ENCODE measurements around the gene SRSF9. TPM values are rescaled to one million over a fixed set of nuclear protein-coding genes. Genes with fewer than 3 reads are reported as not detected.

Gene SRSF9
- total and polyA plus RNA-seq, 8 donors, result 41.1 to 218 (median 102) TPM

- Histone ChIP-seq H3K27ac (no peak overlapping the region), H3K36me3 (peaks cover 68 to 100% (median 100%) of the 10 kb centered on the region in 4 donors), H3K4me1 (peaks cover 0 to 2% (median under 1%) of the 10 kb centered on the region in 4 donors), H3K9me3 (no peaks in the 10 kb centered on the region), H3K4me3 (no peak overlapping the region), H3K27me3 (no peaks in the 10 kb centered on the region)
- intact Hi-C loops (cut with DNase I; ENCODE audit: low total_unique reads), result no loop called here
- no peak for TF ChIP-seq POLR2A (IDR thresholded peaks at IDR 0.05)
- no peak for TF ChIP-seq POLR2AphosphoS5 (IDR thresholded peaks at IDR 0.05)
- no peak for TF ChIP-seq CTCF (IDR thresholded peaks at IDR 0.05)
- TF ChIP-seq EP300 (IDR thresholded peaks at IDR 0.05), result no peak
- no peak for DNase-seq
- 87 to 91% (median 89%) methylated on average over 3 of the region's 3 CpGs for WGBS, 5 donors
Measured at GRCh38 chr12:120460157-120460556, 9.4 kb downstream of the SRSF9 start.

- H3K27ac ChIP-seq, result no peak overlapping the region
- H3K9me3 ChIP-seq, result no peaks in the 10 kb centered on the region
- peaks cover 38 to 98% (median 92%) of the 10 kb centered on the region in 4 donors for H3K36me3 ChIP-seq
- no peak for DNase-seq
- H3K4me3 ChIP-seq, result no peak overlapping the region
- 68 to 81% (median 75%) methylated on average over 6 of the region's 6 CpGs for WGBS, 5 donors
- TF ChIP-seq CTCF (IDR thresholded peaks at IDR 0.05) (no peak), POLR2A (IDR thresholded peaks at IDR 0.05) (no peak), POLR2AphosphoS5 (IDR thresholded peaks at IDR 0.05) (no peak), EP300 (IDR thresholded peaks at IDR 0.05) (no peak)
- peaks cover 0 to 13% (median 6%) of the 10 kb centered on the region in 4 donors for H3K4me1 ChIP-seq
- no peaks in the 10 kb centered on the region for H3K27me3 ChIP-seq
- intact Hi-C loops (cut with DNase I; ENCODE audit: low total_unique reads), result no loop called here
Measured at GRCh38 chr12:120457133-120457532, 12.4 kb downstream of the SRSF9 start.

- H3K36me3 ChIP-seq, result peaks cover 23 to 93% (median 83%) of the 10 kb centered on the region in 4 donors
- H3K27me3 ChIP-seq, result no peaks in the 10 kb centered on the region
- intact Hi-C loops (cut with DNase I; ENCODE audit: low total_unique reads), result no loop called here
- H3K4me1 ChIP-seq, result peaks cover 0 to 13% (median 6%) of the 10 kb centered on the region in 4 donors
- H3K9me3 ChIP-seq, result no peaks in the 10 kb centered on the region
- no peak overlapping the region for H3K4me3 ChIP-seq
- no peak overlapping the region for H3K27ac ChIP-seq
- WGBS, 5 donors, result 90 to 91% (median 90%) methylated on average over 7 of the region's 7 CpGs
- TF ChIP-seq CTCF (IDR thresholded peaks at IDR 0.05) (no peak), POLR2AphosphoS5 (IDR thresholded peaks at IDR 0.05) (no peak), EP300 (IDR thresholded peaks at IDR 0.05) (no peak), POLR2A (IDR thresholded peaks at IDR 0.05) (no peak)
- no peak for DNase-seq
Measured at GRCh38 chr12:120455302-120455701, 14.2 kb downstream of the SRSF9 start.

- TF ChIP-seq CTCF (IDR thresholded peaks at IDR 0.05) (peak in 4 of 7 experiments; percentile 4 to 42 (median 27)), POLR2A (IDR thresholded peaks at IDR 0.05) (no peak)
- H3K27ac ChIP-seq, result peak overlapping the region in 1 of 5 donors; percentile 14
- 59 to 72% (median 64%) methylated on average over 4 of the region's 4 CpGs for WGBS, 5 donors
- no peak for DNase-seq
- no peaks in the 10 kb centered on the region for H3K9me3 ChIP-seq
- H3K27me3 ChIP-seq, result no peaks in the 10 kb centered on the region
- H3K4me3 ChIP-seq, result no peak overlapping the region
- peaks cover 0 to 18% (median 8%) of the 10 kb centered on the region in 4 donors for H3K4me1 ChIP-seq
- peaks cover 19 to 93% (median 82%) of the 10 kb centered on the region in 4 donors for H3K36me3 ChIP-seq
- intact Hi-C loops (cut with DNase I; ENCODE audit: low total_unique reads), result no loop called here
Measured at GRCh38 chr12:120453977-120454376, 15.6 kb downstream of the SRSF9 start.
